ENCODE data around the gene TGM6.

DNA sequence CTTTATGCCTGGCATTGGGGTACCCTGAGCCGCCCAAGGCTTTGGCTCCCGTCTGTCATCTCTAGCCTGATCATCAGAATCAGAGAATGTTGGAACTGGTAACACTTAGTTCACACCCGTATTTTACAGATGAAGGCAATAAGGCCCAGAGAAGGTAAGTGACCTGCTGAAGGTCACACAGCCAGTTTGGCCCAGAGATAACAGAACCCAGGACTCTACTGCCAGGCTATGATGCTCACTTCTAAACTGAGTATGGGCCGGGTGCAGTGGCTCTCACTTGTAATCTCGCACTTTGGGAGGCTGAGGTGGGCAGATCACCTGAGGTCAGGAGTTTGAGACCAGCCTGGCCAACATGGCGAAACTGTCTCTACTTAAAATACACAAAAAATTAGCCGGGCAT, 1.8 kb upstream of the TGM6 start:
- no peak for TF ChIP-seq RARB (CRISPR knock-in tag; IDR thresholded peaks at IDR 0.05)
- no peak for TF ChIP-seq ZC3H10 (CRISPR knock-in tag; IDR thresholded peaks at IDR 0.05)
- TF ChIP-seq, protein P1, sequence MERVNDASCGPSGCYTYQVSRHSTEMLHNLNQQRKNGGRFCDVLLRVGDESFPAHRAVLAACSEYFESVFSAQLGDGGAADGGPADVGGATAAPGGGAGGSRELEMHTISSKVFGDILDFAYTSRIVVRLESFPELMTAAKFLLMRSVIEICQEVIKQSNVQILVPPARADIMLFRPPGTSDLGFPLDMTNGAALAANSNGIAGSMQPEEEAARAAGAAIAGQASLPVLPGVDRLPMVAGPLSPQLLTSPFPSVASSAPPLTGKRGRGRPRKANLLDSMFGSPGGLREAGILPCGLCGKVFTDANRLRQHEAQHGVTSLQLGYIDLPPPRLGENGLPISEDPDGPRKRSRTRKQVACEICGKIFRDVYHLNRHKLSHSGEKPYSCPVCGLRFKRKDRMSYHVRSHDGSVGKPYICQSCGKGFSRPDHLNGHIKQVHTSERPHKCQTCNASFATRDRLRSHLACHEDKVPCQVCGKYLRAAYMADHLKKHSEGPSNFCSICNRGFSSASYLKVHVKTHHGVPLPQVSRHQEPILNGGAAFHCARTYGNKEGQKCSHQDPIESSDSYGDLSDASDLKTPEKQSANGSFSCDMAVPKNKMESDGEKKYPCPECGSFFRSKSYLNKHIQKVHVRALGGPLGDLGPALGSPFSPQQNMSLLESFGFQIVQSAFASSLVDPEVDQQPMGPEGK (CRISPR knock-in tag; IDR thresholded peaks at IDR 0.05; ENCODE audit: borderline replicate concordance) = no peak
- no peak for TF ChIP-seq ESRRG (CRISPR knock-in tag; IDR thresholded peaks at IDR 0.05)
- TF ChIP-seq ZNF8 (CRISPR knock-in tag; IDR thresholded peaks at IDR 0.05) = no peak
- TF ChIP-seq ZFP30 (CRISPR knock-in tag; IDR thresholded peaks at IDR 0.05) = no peak
- TF ChIP-seq, protein P2, sequence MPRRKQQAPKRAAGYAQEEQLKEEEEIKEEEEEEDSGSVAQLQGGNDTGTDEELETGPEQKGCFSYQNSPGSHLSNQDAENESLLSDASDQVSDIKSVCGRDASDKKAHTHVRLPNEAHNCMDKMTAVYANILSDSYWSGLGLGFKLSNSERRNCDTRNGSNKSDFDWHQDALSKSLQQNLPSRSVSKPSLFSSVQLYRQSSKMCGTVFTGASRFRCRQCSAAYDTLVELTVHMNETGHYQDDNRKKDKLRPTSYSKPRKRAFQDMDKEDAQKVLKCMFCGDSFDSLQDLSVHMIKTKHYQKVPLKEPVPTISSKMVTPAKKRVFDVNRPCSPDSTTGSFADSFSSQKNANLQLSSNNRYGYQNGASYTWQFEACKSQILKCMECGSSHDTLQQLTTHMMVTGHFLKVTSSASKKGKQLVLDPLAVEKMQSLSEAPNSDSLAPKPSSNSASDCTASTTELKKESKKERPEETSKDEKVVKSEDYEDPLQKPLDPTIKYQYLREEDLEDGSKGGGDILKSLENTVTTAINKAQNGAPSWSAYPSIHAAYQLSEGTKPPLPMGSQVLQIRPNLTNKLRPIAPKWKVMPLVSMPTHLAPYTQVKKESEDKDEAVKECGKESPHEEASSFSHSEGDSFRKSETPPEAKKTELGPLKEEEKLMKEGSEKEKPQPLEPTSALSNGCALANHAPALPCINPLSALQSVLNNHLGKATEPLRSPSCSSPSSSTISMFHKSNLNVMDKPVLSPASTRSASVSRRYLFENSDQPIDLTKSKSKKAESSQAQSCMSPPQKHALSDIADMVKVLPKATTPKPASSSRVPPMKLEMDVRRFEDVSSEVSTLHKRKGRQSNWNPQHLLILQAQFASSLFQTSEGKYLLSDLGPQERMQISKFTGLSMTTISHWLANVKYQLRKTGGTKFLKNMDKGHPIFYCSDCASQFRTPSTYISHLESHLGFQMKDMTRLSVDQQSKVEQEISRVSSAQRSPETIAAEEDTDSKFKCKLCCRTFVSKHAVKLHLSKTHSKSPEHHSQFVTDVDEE (CRISPR knock-in tag; IDR thresholded peaks at IDR 0.05) = no peak
- TF ChIP-seq TOX (CRISPR knock-in tag; IDR thresholded peaks at IDR 0.05; ENCODE audit: borderline replicate concordance) = no peak
- TF ChIP-seq TCF4 (CRISPR knock-in tag; IDR thresholded peaks at IDR 0.05; ENCODE audit: borderline replicate concordance) = no peak
- TF ChIP-seq ARNTL (CRISPR knock-in tag; IDR thresholded peaks at IDR 0.05; ENCODE audit: borderline replicate concordance, low read depth) = no peak
- TF ChIP-seq, protein P3, sequence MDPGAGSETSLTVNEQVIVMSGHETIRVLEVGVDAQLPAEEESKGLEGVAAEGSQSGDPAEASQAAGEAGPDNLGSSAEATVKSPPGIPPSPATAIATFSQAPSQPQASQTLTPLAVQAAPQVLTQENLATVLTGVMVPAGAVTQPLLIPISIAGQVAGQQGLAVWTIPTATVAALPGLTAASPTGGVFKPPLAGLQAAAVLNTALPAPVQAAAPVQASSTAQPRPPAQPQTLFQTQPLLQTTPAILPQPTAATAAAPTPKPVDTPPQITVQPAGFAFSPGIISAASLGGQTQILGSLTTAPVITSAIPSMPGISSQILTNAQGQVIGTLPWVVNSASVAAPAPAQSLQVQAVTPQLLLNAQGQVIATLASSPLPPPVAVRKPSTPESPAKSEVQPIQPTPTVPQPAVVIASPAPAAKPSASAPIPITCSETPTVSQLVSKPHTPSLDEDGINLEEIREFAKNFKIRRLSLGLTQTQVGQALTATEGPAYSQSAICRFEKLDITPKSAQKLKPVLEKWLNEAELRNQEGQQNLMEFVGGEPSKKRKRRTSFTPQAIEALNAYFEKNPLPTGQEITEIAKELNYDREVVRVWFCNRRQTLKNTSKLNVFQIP (CRISPR knock-in tag; IDR thresholded peaks at IDR 0.05; ENCODE audit: borderline replicate concordance, low read depth) = no peak
- TF ChIP-seq SNAI2 (CRISPR knock-in tag; IDR thresholded peaks at IDR 0.05) = no peak
- no peak for TF ChIP-seq OSR1 (CRISPR knock-in tag; IDR thresholded peaks at IDR 0.05)

Data from SK-N-SH treated with all-trans-retinoic acid at 6 μM for 48 hours (cell line).